Mucosa of descending colon (tissue), 3 donors: Measurements from ENCODE around the gene HELZ. TPM values are rescaled to one million over a fixed set of nuclear protein-coding genes. Genes with fewer than 3 reads are reported as not detected.
"Not testable (repeated sequence)": the region's sequence is repeated elsewhere in the genome, so short reads cannot be mapped to it uniquely, and the experiment has no call there.

Experiments
- ATAC-seq: fragments of 200-7000 bp; cut with Tn5 transposase; one replicate; pipeline ENCODE4 v1.9.1; 2020; ENCODE audit warnings: mild to moderate bottlenecking, moderate library complexity
- DNase-seq, 3 donors: peaks; one replicate each; pipeline ENCODE4 v3.0.0-alpha.2; 2020
- H3K36me3 ChIP-seq: fragments of 200-600 bp; one replicate; pipeline ENCODE4 v1.8.0; 2021; ENCODE audit warnings: low read depth, mild to moderate bottlenecking
- H3K4me1 ChIP-seq: fragments of 200-600 bp; one replicate; pipeline ENCODE4 v1.8.0; 2021; ENCODE audit warnings: low read depth, mild to moderate bottlenecking
- H3K4me3 ChIP-seq: fragments of 200-600 bp; one replicate; pipeline ENCODE4 v1.8.0; 2021; ENCODE audit warnings: mild to moderate bottlenecking
- H3K9me3 ChIP-seq: fragments of 200-600 bp; one replicate; pipeline ENCODE4 v1.8.0; 2021; ENCODE audit warnings: mild to moderate bottlenecking
- CTCF ChIP-seq: fragments of 200-600 bp; IDR thresholded peaks from one replicate; pipeline ENCODE4 v1.8.0; 2022; ENCODE audit warnings: antibody characterized with exemption, mild to moderate bottlenecking
- intact Hi-C, 2 donors: fragments of 100-400 bp; cut with DNase I in 1 of 2; cut with micrococcal nuclease in 1 of 2; formaldehyde crosslinking; loops; one replicate each; pipeline versions ENCODE4 v1.11.0 to v1.11.1; 2022; cut with DNase I, micrococcal nuclease
- total RNA-seq, 3 donors: library from RNA; stranded (reverse); fragmentation: NEBNext Ultra II Directional in 2 of 3; extraction: Animal tissue kit (Norgen Biotek cat#: 25700) in 2 of 3; gene quantifications; one replicate each; pipeline versions ENCODE4 v1.2.1 to v1.2.4, GENCODE V29; 2021 to 2023
- donor health status: DM: no; HTN: no; CAD: no; lungs with moderate emphysema.
- donor health status: DM: no; HTN: no; CAD: no.
- donor health status: DM: no; HTN: yes; CAD: no.

HELZ gene
- total RNA-seq, 3 donors from 2014 or later, result 43.2 to 65.3 (median 43.3) TPM

- intact Hi-C loops, result no loop called here
- Histone ChIP-seq H3K4me3 (no peak overlapping the region), H3K4me1 (no peaks in the 10 kb centered on the region), H3K9me3 (no peaks in the 10 kb centered on the region), H3K36me3 (no peaks in the 10 kb centered on the region)
- DNase-seq (no peak), ATAC-seq (no peak)
- TF ChIP-seq CTCF, result no peak
These were observed 149.2 kb downstream of the HELZ start for GRCh38 chr17:67095803-67096202.

DNA sequence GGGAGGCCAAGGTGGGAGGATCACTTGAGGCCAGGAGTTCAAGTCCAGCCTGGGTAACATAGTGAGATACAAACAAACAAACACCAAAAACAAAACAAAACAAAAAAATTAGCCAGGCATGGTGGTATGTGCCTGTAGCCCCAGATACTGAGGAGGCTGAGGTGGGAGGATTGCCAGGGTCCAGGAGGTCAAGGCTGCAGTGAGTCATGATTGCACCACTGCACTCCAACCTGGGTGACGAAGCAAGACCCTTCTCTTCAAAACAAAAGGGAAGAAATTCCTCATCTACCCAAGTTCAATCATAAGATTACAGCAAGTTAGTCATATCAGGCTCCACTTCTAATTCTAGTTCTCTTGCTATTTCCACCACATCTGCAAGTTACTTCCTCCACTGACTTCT lies 149.7 kb downstream of the HELZ start:
- intact Hi-C loops, ATAC-seq: not testable (repeated sequence)

DNA sequence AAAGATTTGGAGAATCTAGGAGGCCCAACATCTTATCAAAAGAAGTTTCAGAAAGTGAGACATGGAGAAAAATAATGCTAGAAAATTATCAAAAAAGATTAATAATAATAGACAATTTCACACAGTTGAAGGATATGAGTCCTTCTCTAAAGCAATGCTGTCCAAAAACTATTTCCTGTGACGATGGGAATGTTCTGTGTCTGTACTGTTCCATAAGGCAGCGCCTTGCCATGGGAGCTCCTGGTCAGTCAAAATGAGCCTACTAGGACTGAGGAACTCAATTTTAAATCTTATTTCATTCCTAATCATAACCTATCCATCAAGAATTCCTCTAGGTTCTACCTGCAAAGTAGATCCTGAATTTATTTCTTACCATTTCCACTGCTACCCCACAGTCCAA lies 151.6 kb downstream of the HELZ start:
- TF ChIP-seq CTCF, result no peak
- H3K9me3 ChIP-seq, result no peaks in the 10 kb centered on the region
- H3K4me3 ChIP-seq, result no peak overlapping the region
- DNase-seq (no peak), ATAC-seq (no peak)
- intact Hi-C loops, result no loop called here
- no peaks in the 10 kb centered on the region for H3K4me1 ChIP-seq
- no peaks in the 10 kb centered on the region for H3K36me3 ChIP-seq

More for the DNA sequence above, 149.7 kb downstream of the HELZ start:
- not testable (repeated sequence) for H3K4me1 ChIP-seq, H3K4me3 ChIP-seq, H3K36me3 ChIP-seq, DNase-seq, H3K9me3 ChIP-seq

DNA sequence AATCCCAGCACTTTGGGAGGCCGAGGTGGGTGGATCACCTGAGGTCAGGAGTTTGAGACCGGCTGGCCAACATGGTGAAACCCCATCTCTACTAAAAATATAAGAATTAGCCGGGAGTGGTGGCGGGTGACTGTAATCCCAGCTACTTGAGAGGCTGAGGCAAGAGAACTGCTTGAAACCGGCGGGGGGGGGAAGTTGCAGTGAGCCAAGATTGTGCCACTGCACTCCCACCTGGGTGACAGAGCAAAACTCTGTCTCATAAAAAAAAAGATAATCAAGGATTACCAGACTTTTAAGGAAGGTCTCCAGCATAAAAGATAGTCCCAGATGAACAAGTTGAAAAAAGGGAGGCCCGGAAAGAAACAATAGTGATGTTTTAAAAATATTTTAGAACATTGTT lies 152.3 kb downstream of the HELZ start:
- intact Hi-C loops, H3K4me3 ChIP-seq, DNase-seq, H3K9me3 ChIP-seq, ATAC-seq, H3K36me3 ChIP-seq, H3K4me1 ChIP-seq: not testable (repeated sequence)

DNA sequence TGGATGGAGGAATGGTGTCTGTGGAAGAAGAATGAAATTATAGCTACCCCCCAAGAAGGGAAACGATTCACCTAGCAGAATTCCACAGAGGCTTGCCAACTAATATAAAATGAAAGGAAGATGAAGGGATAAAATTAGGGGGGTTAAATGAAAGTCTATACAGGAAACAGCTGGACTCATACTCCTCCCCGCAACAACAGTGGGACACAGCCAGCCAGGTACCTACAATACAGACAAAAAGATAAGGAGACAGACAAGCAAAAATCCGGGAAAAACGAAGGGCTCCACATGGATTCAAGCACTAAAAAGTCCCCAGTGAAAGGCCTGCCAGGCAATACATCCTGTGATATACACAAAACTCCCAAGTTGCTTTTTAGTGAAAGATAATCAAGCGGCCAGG lies 152.7 kb downstream of the HELZ start:
- no peak for ATAC-seq
- H3K4me3 ChIP-seq, result no peak overlapping the region
- intact Hi-C loops, result no loop called here
- H3K36me3 ChIP-seq, result no peaks in the 10 kb centered on the region
- H3K9me3 ChIP-seq, result no peaks in the 10 kb centered on the region
- H3K4me1 ChIP-seq, result no peaks in the 10 kb centered on the region
- no peak for DNase-seq
- no peak for TF ChIP-seq CTCF

DNA sequence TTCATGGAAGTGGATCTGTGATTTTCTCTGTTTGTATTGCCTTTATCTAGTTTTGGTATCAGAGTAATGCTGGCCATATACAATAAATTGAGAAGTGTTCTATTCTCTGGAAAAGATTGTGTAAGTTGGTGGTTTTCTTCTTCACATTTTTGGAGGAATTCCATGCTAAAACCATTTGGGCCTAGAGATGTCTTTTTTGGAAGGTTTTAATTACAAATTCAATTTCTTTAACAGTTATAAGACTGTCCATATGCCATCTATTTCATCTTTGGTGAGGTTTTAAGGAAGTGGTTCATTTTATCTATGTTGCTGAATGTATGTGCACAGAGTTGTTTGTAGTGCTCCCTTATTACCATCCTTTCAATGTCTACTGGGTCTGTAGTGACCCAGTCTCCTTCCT lies 154.7 kb downstream of the HELZ start:
- TF ChIP-seq CTCF, result no peak
- DNase-seq (no peak), ATAC-seq (no peak)
- H3K36me3 ChIP-seq, result no peaks in the 10 kb centered on the region
- H3K4me3 ChIP-seq, result no peak overlapping the region
- intact Hi-C loops, result no loop called here
- H3K9me3 ChIP-seq, result no peaks in the 10 kb centered on the region
- H3K4me1 ChIP-seq, result no peaks in the 10 kb centered on the region

GRCh38 chr17:67088639-67089038 lies 156.4 kb downstream of the HELZ start:
- intact Hi-C loops, result no loop called here
- Histone ChIP-seq H3K4me3 (no peak overlapping the region), H3K36me3 (no peaks in the 10 kb centered on the region), H3K9me3 (no peaks in the 10 kb centered on the region), H3K4me1 (no peaks in the 10 kb centered on the region)
- DNase-seq (no peak), ATAC-seq (no peak)
- no peak for TF ChIP-seq CTCF
